ENCODE results near the gene RPL34.

RPL34 gene

DNA sequence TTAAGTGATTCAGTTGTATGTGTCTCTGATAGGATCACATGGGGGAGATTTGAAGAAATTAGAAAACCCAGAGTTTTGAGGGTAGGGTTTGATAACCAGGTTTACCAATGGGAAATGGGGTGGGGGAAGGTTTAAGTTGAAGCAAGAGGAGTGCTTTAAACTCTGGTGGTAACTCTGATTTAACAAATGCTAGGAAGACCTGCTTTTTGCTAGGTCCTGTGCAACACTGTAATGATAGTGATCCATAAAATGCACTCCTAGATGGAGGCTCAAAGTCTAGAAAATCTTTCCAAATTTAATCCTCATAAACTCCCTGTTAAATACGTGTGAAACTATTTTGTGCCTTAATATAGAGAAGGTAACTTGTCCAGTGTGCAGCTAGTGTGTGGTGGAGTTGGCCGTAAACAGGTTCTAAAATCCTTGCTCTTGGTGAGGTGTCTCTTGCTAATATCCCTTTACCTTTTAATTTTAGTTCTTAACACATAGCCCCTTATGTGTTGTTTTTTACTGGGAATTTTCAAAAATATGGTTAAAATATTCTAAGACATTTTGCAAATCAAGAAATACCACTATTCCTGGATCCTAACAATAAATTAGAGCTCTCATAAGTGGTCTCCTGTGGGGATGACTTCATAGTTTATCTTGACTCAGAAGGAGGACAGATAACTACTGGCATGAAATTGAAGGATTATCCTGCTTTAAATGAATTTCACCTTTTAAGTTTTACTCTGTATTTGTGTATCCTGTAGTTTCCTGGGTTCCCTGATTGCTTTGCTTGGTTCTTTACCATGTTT is 4.1 kb downstream of the RPL34 start:
- no peak for DNase-seq

DNA sequence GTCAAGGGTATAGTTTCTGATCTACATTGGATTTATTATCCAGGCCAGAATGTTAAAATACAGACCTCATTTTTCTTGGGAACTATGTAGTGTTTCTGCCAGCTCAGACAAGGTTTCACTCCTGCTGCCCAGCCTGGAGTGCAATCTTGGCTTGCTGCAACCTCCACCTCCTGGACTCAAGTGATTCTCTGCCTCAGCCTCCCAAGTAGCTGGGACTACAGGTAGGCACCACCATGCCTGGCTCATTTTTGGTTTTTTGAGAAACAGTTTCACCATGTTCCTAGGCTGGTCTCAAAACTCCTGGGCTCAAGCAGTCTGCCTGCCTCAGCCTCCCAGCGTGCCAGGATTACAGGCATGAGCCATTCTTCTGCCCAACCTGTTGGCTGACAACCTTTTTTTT is 5.7 kb downstream of the RPL34 start:
- no peak for DNase-seq

DNA sequence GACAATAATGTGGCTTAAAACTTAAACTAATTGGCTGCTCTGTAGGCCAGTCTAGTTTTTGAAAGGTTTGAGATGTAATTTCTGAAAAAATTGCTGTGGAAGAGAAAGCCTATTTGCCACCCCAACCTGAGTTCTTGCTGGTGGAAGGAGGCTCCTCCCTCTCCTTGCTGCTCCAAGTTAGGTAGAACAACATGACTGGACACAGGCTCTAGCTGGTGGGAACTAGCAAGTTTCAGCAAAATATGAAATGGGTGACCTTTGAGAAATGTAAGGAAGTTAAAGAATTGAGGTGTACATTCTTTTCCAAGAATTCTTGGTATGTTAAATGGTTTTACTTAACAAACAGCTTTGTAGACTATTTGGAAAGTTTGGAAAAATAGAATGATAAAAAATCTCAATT is 8.0 kb downstream of the RPL34 start:
- DNase-seq: no peak

DNA sequence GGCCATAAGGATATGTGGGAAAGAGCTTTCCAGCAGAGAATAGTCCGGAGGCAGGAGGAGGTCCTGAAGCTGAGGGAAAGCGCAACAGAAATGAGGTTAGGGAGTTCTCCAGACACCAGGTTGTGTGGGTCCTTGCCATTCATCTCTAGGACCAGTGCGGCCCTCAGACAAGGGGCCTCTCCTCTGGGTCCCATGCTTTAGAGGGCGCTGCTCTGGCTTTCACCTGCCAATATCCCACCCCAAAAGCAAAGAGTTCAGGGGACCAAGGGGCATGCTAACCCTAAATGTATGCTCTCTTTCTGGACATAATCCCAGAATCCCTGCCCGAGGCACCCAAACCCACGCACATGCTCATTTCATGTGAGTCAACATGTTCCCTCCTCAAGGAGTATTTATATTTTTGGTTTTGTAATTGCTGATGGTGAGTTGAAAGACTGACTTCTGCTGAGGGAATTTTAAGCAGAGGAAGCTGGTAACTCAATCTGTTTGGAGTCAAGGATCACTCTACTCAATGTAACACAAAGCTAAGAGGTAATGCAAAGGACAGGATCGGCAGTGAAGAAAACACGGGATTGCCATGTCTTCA is 14.8 kb downstream of the RPL34 start:
- no peak for DNase-seq

DNA sequence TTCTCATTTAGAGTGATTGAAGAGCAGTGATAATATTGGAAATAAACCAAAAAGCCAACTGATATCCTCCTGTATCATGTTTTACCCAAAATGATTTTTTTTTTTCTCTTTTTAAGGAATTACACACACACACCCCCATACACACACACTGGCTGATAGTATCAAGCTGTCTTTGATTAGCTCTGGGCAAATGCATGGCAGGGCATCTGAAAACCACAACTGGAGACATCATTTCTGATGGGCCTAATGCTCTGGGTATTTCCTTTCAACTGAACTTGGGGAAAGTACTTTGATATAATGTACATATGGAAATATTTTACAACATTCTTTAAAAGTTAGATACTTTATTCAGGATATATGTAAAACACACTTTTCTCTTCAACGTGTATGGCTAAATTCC is 15.9 kb downstream of the RPL34 start:
- no peak for DNase-seq

DNA sequence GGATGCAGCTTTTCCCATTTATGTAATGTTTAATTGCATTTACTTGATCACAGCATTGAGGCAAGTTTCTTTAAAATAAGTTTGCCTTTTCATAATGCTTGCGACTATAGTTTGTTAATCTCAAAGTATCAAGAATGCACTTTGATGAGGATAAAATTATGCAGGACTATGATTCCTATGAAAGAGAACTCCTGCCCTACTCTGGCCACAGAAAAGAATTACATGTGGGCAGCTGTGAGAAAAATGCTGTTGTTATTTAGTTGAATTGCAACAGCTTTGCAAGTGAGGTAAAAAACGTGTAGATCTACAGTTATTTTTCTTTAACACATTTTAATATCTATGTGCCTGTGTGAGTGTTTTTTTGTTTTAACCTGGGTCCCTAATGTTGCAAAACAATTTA is 17.5 kb downstream of the RPL34 start:
- DNase-seq: no peak

GRCh38 chr4:108644237-108644636 is 23.9 kb downstream of the RPL34 start:
- DNase-seq: no peak

GRCh38 chr4:108646706-108647105 is 26.3 kb downstream of the RPL34 start:
- DNase-seq: no peak

DNA sequence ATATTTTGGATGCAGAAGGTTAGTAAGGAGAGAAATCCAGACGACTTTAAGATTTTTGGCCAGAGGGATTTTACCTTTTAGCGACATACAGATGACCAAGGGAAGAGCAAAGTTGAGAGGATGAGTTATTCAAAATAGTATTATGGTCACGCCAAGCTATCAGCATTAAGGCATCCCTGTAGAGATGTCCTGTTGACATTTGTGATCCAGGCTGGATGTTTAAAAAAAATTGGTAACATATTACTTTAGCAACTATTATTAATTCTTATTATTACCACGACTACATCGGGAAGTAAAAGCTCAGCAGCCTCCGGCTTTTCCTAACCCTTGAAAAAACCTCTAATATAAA is 29.5 kb downstream of the RPL34 start:
- no peak for DNase-seq

DNA sequence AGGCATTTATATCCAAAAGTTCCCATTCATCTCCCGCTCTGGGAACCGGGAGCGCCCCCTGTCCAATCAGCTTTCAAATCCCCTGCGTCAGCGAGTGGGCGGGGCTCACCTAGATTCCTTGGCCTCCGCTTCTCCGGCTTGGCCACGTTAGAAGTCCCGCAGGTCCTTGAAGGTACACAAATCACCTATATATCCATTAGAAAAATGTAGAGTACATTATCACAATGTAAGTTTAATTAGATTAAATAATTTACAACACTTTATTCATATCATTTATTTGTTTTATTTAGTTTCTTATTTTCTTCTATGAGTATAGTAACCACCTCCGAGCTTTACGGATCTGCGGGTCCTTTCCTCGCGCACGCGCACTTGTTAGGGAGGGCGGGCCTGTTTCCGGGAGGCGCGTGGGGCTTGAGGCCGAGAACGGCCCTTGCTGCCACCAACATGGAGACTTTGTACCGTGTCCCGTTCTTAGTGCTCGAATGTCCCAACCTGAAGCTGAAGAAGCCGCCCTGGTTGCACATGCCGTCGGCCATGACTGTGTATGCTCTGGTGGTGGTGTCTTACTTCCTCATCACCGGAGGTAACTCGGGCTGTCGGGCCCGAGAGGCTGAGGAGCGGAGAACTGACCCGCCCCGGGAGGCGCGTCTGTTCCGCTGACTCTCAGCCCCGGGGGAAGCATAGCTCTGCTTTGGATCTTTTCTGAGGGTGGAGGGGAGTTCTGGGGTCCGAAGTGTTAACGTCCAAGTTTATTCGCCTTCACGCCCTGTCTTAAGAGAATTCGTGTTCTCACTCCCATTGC is 30.0 kb downstream of the RPL34 start, which contains the start of gene OSTC:
Gene OSTC (plus strand): TSS at position 388 of the 802 bp plus-strand sequence. CDS start 57 bp downstream, at position 445.
- peak; percentile 98 for DNase-seq

- peak; percentile 17 for DNase-seq
Observed at GRCh38 chr4:108651014-108651791, 30.8 kb downstream of the RPL34 start.

DNA sequence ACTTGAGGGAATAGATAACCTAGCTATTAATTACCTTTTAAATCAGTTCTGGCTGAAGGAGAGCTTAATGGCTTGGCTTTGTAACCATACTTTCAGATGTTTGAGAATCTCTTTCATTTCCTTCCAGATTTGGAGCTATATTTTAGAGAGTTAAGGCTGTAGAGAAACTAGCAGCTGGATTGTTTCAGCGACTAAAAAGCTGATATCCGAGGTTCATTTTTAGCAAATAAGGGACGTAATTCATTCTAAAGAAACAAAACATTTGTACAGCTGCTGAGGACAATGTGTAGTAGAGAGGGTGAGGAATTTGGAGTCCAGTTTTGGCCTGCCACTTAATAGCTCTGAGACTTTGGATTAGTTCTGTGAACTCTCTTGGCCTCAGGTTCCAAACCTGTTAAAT is 42.3 kb downstream of the RPL34 start:
- DNase-seq: no peak

GRCh38 chr4:108674356-108674977 is 54.1 kb downstream of the RPL34 start:
- no peak for DNase-seq

Measured in kidney glomerular epithelial cell (primary cell).